GM23248 (cell line): ENCODE data around the gene MAGEA4. TPM values are rescaled to one million over a fixed set of nuclear protein-coding genes. Genes with fewer than 3 reads are reported as not detected.
A peak's percentile ranks its signal among the peaks of the same experiment; 100 is the strongest.

Source experiments
- DNase-seq: peaks from one replicate; pipeline ENCODE4 v3.0.0-alpha.2; 2015
- H2AFZ ChIP-seq: fragments of 200-600 bp; sonication (generic); 2 replicates; pipeline ENCODE4 v1.6.1; 2016; ENCODE audit warnings: antibody characterized with exemption
- H3F3A ChIP-seq: fragments of 200-600 bp; sonication (generic); 2 replicates; pipeline ENCODE4 v1.6.1; 2016; ENCODE audit warnings: mild to moderate bottlenecking, antibody characterized with exemption, mixed run types; ENCODE audit not compliant: insufficient read depth
- H3K27ac ChIP-seq: fragments of 200-600 bp; sonication (generic); 2 replicates; pipeline ENCODE4 v1.5.1; 2016; ENCODE audit warnings: mild to moderate bottlenecking
- H3K27me3 ChIP-seq: fragments of 200-600 bp; sonication (generic); replicated peaks from 2 replicates; pipeline ENCODE4 v1.6.1; 2016; ENCODE audit warnings: mild to moderate bottlenecking; ENCODE audit not compliant: insufficient read depth
- H3K36me3 ChIP-seq: fragments of 200-600 bp; sonication (generic); 2 replicates; pipeline ENCODE4 v1.6.1; 2016; ENCODE audit warnings: low read depth, mild to moderate bottlenecking
- H3K4me1 ChIP-seq: fragments of 200-600 bp; sonication (generic); 2 replicates; pipeline ENCODE4 v1.6.1; 2016; ENCODE audit warnings: mild to moderate bottlenecking; ENCODE audit not compliant: insufficient read depth
- H3K4me2 ChIP-seq: fragments of 200-600 bp; sonication (generic); one replicate; pipeline ENCODE4 v1.6.1; 2016; ENCODE audit warnings: mild to moderate bottlenecking; ENCODE audit not compliant: unreplicated experiment
- H3K4me3 ChIP-seq: fragments of 200-600 bp; sonication (generic); 2 replicates; pipeline ENCODE4 v1.5.1; 2016; ENCODE audit warnings: mild to moderate bottlenecking
- H3K79me2 ChIP-seq: fragments of 200-600 bp; sonication (generic); 2 replicates; pipeline ENCODE4 v1.6.1; 2016; ENCODE audit warnings: mild to moderate bottlenecking; ENCODE audit not compliant: insufficient read depth
- H3K9ac ChIP-seq: fragments of 200-600 bp; sonication (generic); 2 replicates; pipeline ENCODE4 v1.6.1; 2016; ENCODE audit warnings: mild to moderate bottlenecking
- H3K9me2 ChIP-seq: fragments of 200-600 bp; sonication (generic); 2 replicates; pipeline ENCODE4 v1.6.1; 2016; ENCODE audit warnings: mixed run types, mild to moderate bottlenecking, moderate library complexity; ENCODE audit not compliant: insufficient read depth
- H3K9me3 ChIP-seq: fragments of 200-600 bp; sonication (generic); one replicate; pipeline ENCODE4 v1.6.1; 2017; ENCODE audit warnings: low read depth
- H4K20me1 ChIP-seq: fragments of 200-600 bp; sonication (generic); 2 replicates; pipeline ENCODE4 v1.6.0; 2016; ENCODE audit not compliant: insufficient read depth
- EZH2 ChIP-seq: fragments of 200-600 bp; sonication (generic); IDR thresholded peaks from 2 replicates; pipeline ENCODE4 v1.6.1; 2018; ENCODE audit warnings: antibody characterized with exemption, mild to moderate bottlenecking; ENCODE audit not compliant: insufficient read depth, poor library complexity, severe bottlenecking
- EZH2phosphoT487 ChIP-seq: fragments of 200-600 bp; sonication (generic); IDR thresholded peaks from 2 replicates; pipeline ENCODE4 v1.6.1; 2018; ENCODE audit warnings: antibody characterized with exemption, moderate library complexity, mild to moderate bottlenecking, low read depth; ENCODE audit not compliant: insufficient read depth
- whole genome bisulfite sequencing, 2 experiments: methylation state at CpG; one replicate each; pipeline ENCODE4 v1.1.6; 2015 to 2017; ENCODE audit warnings: low lambda C conversion rate in 2 of 2, low coverage in 1 of 2; ENCODE audit errors: missing lambda C conversion rate in 2 of 2; 5-methylcytosine and 5-hydroxymethylcytosine counted together
- in situ Hi-C: fragments of 300-500 bp; cut with MboI; formaldehyde crosslinking; loops from 2 replicates; pipeline ENCODE4 v1.15.0; 2020
- polyA plus RNA-seq: library from polyadenylated mRNA; unstranded; fragments of >200 nt; fragmentation: Nextera tagmentation; extraction: Ambion mirVana; gene quantifications from 2 replicates; pipeline ENCODE4 v1.2.1, GENCODE V29; 2016
- total RNA-seq: library from RNA; depleted of rRNA; stranded (reverse); fragments of >200 nt; shearing (Covaris generic); gene quantifications from 2 replicates; pipeline ENCODE4 v1.2.3, GENCODE V29; 2014

The MAGEA4 gene
- total and polyA plus RNA-seq, 2 experiments from 2014 or later: not detected

DNA sequence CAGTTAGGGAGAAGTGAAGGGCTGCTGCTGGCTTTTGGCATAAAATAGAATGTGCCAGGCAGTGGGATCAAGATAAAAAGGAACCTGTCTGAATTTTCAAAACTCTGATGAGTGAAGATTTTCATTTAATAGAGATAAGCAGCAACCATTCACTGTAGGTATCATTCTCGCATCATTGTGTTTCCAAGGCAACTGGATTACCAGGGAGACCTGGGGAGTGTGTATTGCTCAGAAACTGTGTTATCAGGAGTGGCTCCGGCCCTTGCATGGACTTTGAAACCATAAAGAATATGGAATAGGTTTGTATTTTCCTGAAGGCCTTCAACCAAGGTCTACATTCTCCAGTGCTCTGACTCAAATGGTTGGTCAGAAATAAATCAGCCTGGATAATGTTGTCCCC, 23.3 kb upstream of the MAGEA4 start:
- H4K20me1 ChIP-seq: no peaks in the 10 kb centered on the region
- DNase-seq: no peak
- WGBS, 2 experiments: 66 to 75% methylated on average over 2 of the region's 2 CpGs
- H3K27ac ChIP-seq: no peak overlapping the region
- in situ Hi-C loops: no loop called here
- no peak overlapping the region for H3K9ac ChIP-seq
- H3F3A ChIP-seq: no peaks in the 10 kb centered on the region
- H3K4me1 ChIP-seq: no peaks in the 10 kb centered on the region
- no peaks in the 10 kb centered on the region for H3K9me2 ChIP-seq
- TF ChIP-seq EZH2phosphoT487: no peak
- TF ChIP-seq EZH2: no peak
- H2AFZ ChIP-seq: no peak overlapping the region
- H3K4me3 ChIP-seq: no peak overlapping the region
- H3K36me3 ChIP-seq: no peaks in the 10 kb centered on the region
- no peaks in the 10 kb centered on the region for H3K9me3 ChIP-seq
- H3K4me2 ChIP-seq: no peak overlapping the region
- H3K27me3 ChIP-seq: no peaks in the 10 kb centered on the region
- no peaks in the 10 kb centered on the region for H3K79me2 ChIP-seq

DNA sequence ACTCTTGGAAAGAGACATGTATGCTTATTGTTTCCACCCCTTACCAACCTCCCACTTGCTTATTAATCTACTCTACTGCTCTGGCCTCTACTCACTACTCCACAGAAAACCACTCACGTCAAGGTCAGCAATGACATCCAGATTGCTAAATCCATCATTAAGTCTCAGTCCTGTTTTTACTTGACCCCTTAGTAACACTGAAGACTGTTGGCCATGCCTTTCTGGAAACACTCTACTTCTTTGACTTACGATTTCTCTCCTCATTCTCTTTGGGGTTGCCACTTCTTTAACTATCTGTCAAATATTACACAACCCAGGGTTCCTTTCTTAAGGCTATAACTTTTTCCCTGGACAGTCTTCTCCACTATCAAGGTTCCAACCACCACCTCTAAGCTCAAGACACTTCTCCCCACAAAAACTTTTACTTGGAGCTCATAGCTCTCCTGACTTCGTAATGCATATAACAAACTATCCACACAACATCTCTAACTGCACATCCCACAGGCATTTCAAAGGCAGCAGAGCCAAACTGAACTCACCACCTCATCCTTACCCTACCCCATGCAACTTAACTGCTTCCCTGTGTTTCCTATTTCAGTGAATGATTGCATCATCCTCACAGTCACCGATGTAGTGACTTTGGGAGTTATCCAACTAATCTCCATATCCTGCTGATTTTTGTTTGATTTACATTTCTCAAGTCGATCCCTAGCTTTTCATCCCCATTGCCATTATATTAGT, 15.8 kb upstream of the MAGEA4 start:
- Histone ChIP-seq H3K9me3 (no peaks in the 10 kb centered on the region), H3K4me3 (no peak overlapping the region), H3K9me2 (no peaks in the 10 kb centered on the region), H3F3A (peaks cover 7% of the 10 kb centered on the region; the same call in 1 of the 2 replicates), H3K36me3 (no peaks in the 10 kb centered on the region), H3K27ac (peak overlapping the region; percentile 52), H2AFZ (0 out of 2 replicates have a peak overlapping the region, but pooled peaks have one; percentile 35), H3K9ac (no peak overlapping the region), H3K4me1 (peaks cover 30% of the 10 kb centered on the region), H3K4me2 (peak overlapping the region; percentile 12), H3K27me3 (no peaks in the 10 kb centered on the region), H3K79me2 (no peaks in the 10 kb centered on the region), H4K20me1 (no peaks in the 10 kb centered on the region)
- in situ Hi-C loops: no loop called here
- peak; percentile 72 for DNase-seq
- 45 to 50% methylated on average over 5 of the region's 5 CpGs for WGBS, 2 experiments
- TF ChIP-seq EZH2 (no peak), EZH2phosphoT487 (no peak)

DNA sequence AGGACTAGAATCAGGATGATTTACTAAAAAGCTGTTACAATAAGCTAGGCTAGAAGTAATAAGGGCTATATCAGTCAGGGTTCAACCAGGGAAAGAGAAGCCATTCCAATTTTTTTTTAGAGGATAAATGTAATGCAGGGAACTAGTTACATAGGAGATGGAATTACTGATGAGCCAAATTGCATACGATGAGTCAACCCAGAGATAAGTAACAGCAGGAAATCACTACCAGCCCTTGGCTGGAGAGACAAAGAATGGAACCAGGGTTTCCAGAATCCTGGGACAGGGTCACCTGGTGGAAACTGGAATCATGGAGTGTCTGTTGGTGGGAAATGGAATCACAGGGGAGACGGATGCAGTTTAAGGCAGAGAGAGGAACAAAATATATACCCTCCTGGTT, 13.1 kb upstream of the MAGEA4 start:
- Histone ChIP-seq H4K20me1 (no peaks in the 10 kb centered on the region), H3K9me2 (no peaks in the 10 kb centered on the region), H3K9me3 (no peaks in the 10 kb centered on the region), H3K27me3 (no peaks in the 10 kb centered on the region), H2AFZ (no peak overlapping the region), H3K27ac (no peak overlapping the region), H3F3A (peaks cover 21% of the 10 kb centered on the region; the same call in 1 of the 2 replicates), H3K36me3 (no peaks in the 10 kb centered on the region), H3K4me2 (no peak overlapping the region), H3K4me3 (no peak overlapping the region), H3K9ac (no peak overlapping the region), H3K4me1 (peaks cover 47% of the 10 kb centered on the region), H3K79me2 (no peaks in the 10 kb centered on the region)
- DNase-seq: peak; percentile 59
- in situ Hi-C loops: no loop called here
- TF ChIP-seq EZH2 (no peak), EZH2phosphoT487 (no peak)
- 20 to 21% methylated on average over 2 of the region's 2 CpGs for WGBS, 2 experiments

DNA sequence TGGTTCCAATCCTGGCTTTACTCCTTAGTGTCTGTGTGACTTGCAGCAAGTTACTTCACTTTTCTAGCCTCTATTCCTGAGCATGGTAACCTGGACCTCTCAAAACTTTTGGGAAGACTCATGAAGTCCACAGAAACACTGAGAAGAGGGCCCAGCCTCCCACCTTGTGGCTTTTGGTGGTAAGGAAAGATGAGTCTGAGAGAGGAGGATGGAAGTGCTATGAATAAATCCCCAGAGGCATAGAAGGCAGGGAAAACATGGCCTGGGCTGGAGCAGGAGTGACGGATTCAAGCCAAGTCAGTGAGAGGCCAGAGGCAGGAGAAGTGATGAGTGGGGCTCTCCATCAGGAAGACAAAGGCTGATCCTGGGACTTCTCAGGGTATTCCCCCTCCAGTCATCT, 10.9 kb upstream of the MAGEA4 start:
- peak; percentile 54 for DNase-seq
- TF ChIP-seq EZH2phosphoT487 (no peak), EZH2 (no peak)
- Histone ChIP-seq H3K9me3 (no peaks in the 10 kb centered on the region), H3K9ac (no peak overlapping the region), H3K4me1 (peaks cover 41% of the 10 kb centered on the region), H4K20me1 (no peaks in the 10 kb centered on the region), H3K4me3 (no peak overlapping the region), H3K79me2 (no peaks in the 10 kb centered on the region), H3K9me2 (no peaks in the 10 kb centered on the region), H3K27me3 (no peaks in the 10 kb centered on the region), H3K27ac (no peak overlapping the region), H3K4me2 (no peak overlapping the region), H3F3A (peaks cover 16% of the 10 kb centered on the region; the same call in 1 of the 2 replicates), H2AFZ (no peak overlapping the region), H3K36me3 (no peaks in the 10 kb centered on the region)
- 38 to 40% methylated on average over 1 of the region's 1 CpG for WGBS, 2 experiments
- in situ Hi-C loops: no loop called here
